ENCODE measurements around the gene S100A7. TPM values are rescaled to one million over a fixed set of nuclear protein-coding genes. Genes with fewer than 3 reads are reported as not detected.
"Not testable (repeated sequence)": the region's sequence is repeated elsewhere in the genome, so short reads cannot be mapped to it uniquely, and the experiment has no call there.

Gene S100A7
- total and polyA plus RNA-seq, 2 of the 4 experiments (the other 2 are of a cell fraction): not detected

- in situ Hi-C loops (cut with MboI; ENCODE audit: low sequenced_read_pairs): no loop called here
Measured at GRCh38 chr1:153456396-153456795, 4.1 kb downstream of the S100A7 start.

GRCh38 chr1:153448851-153449250 lies 11.6 kb downstream of the S100A7 start:
- H2BK15ac ChIP-seq (ENCODE audit: low read depth, low read length); POLR2A ChIA-PET (ENCODE audit: unreplicated experiment); H3K9me1 ChIP-seq (ENCODE audit: insufficient read depth, low read length); H3K9ac ChIP-seq (ENCODE audit: low read depth, low read length); dilution Hi-C loops (cut with HindIII; ENCODE audit: low sequenced_read_pairs, unreplicated experiment); ATAC-seq (ENCODE audit: low read depth); H3K27me3 ChIP-seq (ENCODE audit: control insufficient read depth, insufficient read depth, low read length); H3K23ac ChIP-seq (ENCODE audit: low read depth, low read length); H3K9me3 ChIP-seq (ENCODE audit: control insufficient read depth, insufficient read depth, low read length); H3K27ac ChIP-seq (ENCODE audit: insufficient read depth, low read length); H2AK5ac ChIP-seq (ENCODE audit: low read depth, low read length); intact Hi-C loops (cut with micrococcal nuclease); H4K91ac ChIP-seq (ENCODE audit: insufficient read depth, low read depth, low read length); H4K8ac ChIP-seq (ENCODE audit: low read depth in 2 of 2, low read length in 2 of 2); H2BK5ac ChIP-seq (ENCODE audit: low read depth, low read length, poor library complexity, severe bottlenecking); BruUV-seq (replicated peaks); H3K14ac ChIP-seq (replicated peaks; ENCODE audit: low read depth, low read length); H3K56ac ChIP-seq (ENCODE audit: extremely low read depth, insufficient read depth, low read length); H2AK9ac ChIP-seq (replicated peaks; ENCODE audit: low read depth, low read length, poor library complexity); H2BK120ac ChIP-seq (ENCODE audit: low read depth, low read length); H2BK20ac ChIP-seq (ENCODE audit: low read depth, low read length); H3K79me1 ChIP-seq (ENCODE audit: low read depth in 1 of 2, low read length in 2 of 2); H2AFZ ChIP-seq (replicated peaks; ENCODE audit: low read length, poor library complexity); H3K4me1 ChIP-seq (ENCODE audit: control insufficient read depth, insufficient read depth, low read length); in situ Hi-C loops (cut with MboI; ENCODE audit: low sequenced_read_pairs); H4K5ac ChIP-seq (ENCODE audit: low read depth, low read length); H4K20me1 ChIP-seq (ENCODE audit: insufficient read depth, low read length); H3K18ac ChIP-seq (ENCODE audit: low read depth, low read length); DNase-seq; H3K4me2 ChIP-seq (ENCODE audit: low read depth, low read length); H3K4me3 ChIP-seq (ENCODE audit: insufficient read depth, low read depth, low read length); H3K36me3 ChIP-seq (ENCODE audit: control insufficient read depth, insufficient read depth, low read length); H3K4ac ChIP-seq (ENCODE audit: low read depth, low read length): not testable (repeated sequence)
- CTCF ChIA-PET: interaction anchor here (0.7 kb wide), 1 partner anchor 51 kb away, joined by 5 read pairs; no protein-coding TSS in a partner anchor
- no CpG with 5 or more reads among the region's 4 CpGs for WGBS, 2 experiments (ENCODE audit: extremely low coverage in 2 of 2, insufficient read length in 1 of 2)

More at GRCh38 chr1:153456396-153456795, 4.1 kb downstream of the S100A7 start:
- H2BK20ac ChIP-seq (ENCODE audit: low read depth, low read length): no peak overlapping the region
- H2AFZ ChIP-seq (replicated peaks; ENCODE audit: low read length, poor library complexity): no peak overlapping the region
- ATAC-seq (ENCODE audit: low read depth) (no peak), DNase-seq (no peak)
- no peaks in the 10 kb centered on the region for H3K36me3 ChIP-seq (ENCODE audit: control insufficient read depth, insufficient read depth, low read length)
- H3K4ac ChIP-seq (ENCODE audit: low read depth, low read length): no peak overlapping the region
- CTCF ChIA-PET: no interaction called here
- H4K91ac ChIP-seq (ENCODE audit: insufficient read depth, low read depth, low read length): no peak overlapping the region
- no peak overlapping the region for H3K4me3 ChIP-seq (ENCODE audit: insufficient read depth, low read depth, low read length)
- H3K14ac ChIP-seq (replicated peaks; ENCODE audit: low read depth, low read length): no peak overlapping the region
- intact Hi-C loops (cut with micrococcal nuclease) (no loop called here), dilution Hi-C loops (cut with HindIII; ENCODE audit: low sequenced_read_pairs, unreplicated experiment) (no loop called here)
- H3K27ac ChIP-seq (ENCODE audit: insufficient read depth, low read length): no peak overlapping the region
- no peak overlapping the region for H2BK15ac ChIP-seq (ENCODE audit: low read depth, low read length)
- H2BK120ac ChIP-seq (ENCODE audit: low read depth, low read length): no peak overlapping the region
- TF ChIP-seq FOS (IDR thresholded peaks at IDR 0.05; ENCODE audit: low read depth, low read length) (no peak), USF2 (IDR thresholded peaks at IDR 0.05; ENCODE audit: low read depth, low read length) (no peak), MXI1 (IDR thresholded peaks at IDR 0.05; ENCODE audit: borderline replicate concordance, low read depth, low read length) (no peak)
- H3K18ac ChIP-seq (ENCODE audit: low read depth, low read length): no peak overlapping the region
- no peak overlapping the region for H2AK5ac ChIP-seq (ENCODE audit: low read depth, low read length)
- H3K27me3 ChIP-seq (ENCODE audit: control insufficient read depth, insufficient read depth, low read length): peaks cover 4% of the 10 kb centered on the region; the same call in 1 of the 2 replicates
- 0% methylated on average over 1 of the region's 1 CpG; no CpG with 5 or more reads in 1 of the 2 experiments for WGBS, 2 experiments (ENCODE audit: extremely low coverage in 2 of 2, insufficient read length in 1 of 2)
- H3K4me1 ChIP-seq (ENCODE audit: control insufficient read depth, insufficient read depth, low read length): no peaks in the 10 kb centered on the region
- POLR2A ChIA-PET (ENCODE audit: unreplicated experiment): no interaction called here
- no peak overlapping the region for H3K4me2 ChIP-seq (ENCODE audit: low read depth, low read length)
- H3K23ac ChIP-seq (ENCODE audit: low read depth, low read length): no peak overlapping the region
- H4K8ac ChIP-seq (ENCODE audit: low read depth in 2 of 2, low read length in 2 of 2): no peak overlapping the region
- no peaks in the 10 kb centered on the region for H3K9me3 ChIP-seq (ENCODE audit: control insufficient read depth, insufficient read depth, low read length)
- no peak overlapping the region for H3K56ac ChIP-seq (ENCODE audit: extremely low read depth, insufficient read depth, low read length)
- no peak overlapping the region for H2BK5ac ChIP-seq (ENCODE audit: low read depth, low read length, poor library complexity, severe bottlenecking)
- H2AK9ac ChIP-seq (replicated peaks; ENCODE audit: low read depth, low read length, poor library complexity): no peak overlapping the region
- no peak overlapping the region for H4K5ac ChIP-seq (ENCODE audit: low read depth, low read length)
- no peaks in the 10 kb centered on the region for H3K79me1 ChIP-seq (ENCODE audit: low read depth in 1 of 2, low read length in 2 of 2)
- no peaks in the 10 kb centered on the region for H3K9me1 ChIP-seq (ENCODE audit: insufficient read depth, low read length)
- no TSS peak for BruUV-seq (replicated peaks)
- no peak overlapping the region for H3K9ac ChIP-seq (ENCODE audit: low read depth, low read length)
- H4K20me1 ChIP-seq (ENCODE audit: insufficient read depth, low read length): no peaks in the 10 kb centered on the region

Measured in IMR-90 (cell line).